Left lobe of liver (tissue), 2 donors: ENCODE results near the gene YKT6. TPM values are rescaled to one million over a fixed set of nuclear protein-coding genes. Genes with fewer than 3 reads are reported as not detected.

Experiments
- ATAC-seq: fragments of 200-7000 bp; cut with Tn5 transposase; one replicate; pipeline ENCODE4 v1.9.1; 2020; ENCODE audit warnings: mild to moderate bottlenecking, moderate library complexity
- DNase-seq: peaks from one replicate; pipeline ENCODE4 v3.0.0-alpha.2; 2020; ENCODE audit warnings: low spot score
- total RNA-seq: library from RNA; stranded (reverse); gene quantifications from one replicate; pipeline ENCODE4 v1.2.1, GENCODE V29; 2021
- donor health status: DM: no; HTN: no; CAD: no; lungs with moderate emphysema.
- donor health status: DM: no; HTN: yes; CAD: no.

YKT6 gene
- total RNA-seq, 1 donor from 2014 or later: 19.9 TPM

DNA sequence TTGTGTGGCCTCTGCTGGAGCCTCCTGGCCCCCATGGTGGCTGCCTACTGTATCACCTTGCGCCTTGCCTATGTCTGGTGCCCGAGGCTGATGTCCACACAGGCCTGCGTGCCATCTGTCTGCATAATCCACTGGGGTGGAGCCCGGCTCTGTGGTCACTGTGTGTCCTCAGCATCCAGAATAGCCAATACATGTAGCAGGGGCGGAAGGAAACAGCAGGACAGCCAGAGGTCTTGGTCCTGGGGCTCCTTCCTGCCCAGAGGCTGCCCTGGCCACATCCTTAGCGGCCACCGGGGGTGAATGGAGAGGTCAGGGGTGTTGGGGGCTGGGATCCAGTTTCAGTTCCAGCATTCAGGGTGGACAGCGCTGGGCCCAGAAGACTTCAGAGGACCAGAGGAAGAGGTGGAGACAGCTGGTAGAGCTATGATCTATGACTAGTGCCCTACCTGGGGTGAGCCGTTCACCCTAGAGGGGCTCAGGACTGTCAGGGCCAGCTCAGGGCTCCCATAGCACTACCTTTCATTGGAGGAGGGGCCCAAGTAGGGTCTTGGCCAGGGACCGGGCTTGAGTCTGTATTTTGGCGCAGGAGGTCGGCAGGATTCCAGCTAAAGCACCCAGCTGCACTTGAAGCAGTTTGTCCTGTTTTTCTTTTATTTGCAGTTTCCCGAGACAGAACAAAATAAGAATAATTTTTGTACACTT lies 15.9 kb downstream of the YKT6 start:
- ATAC-seq: peak; percentile 39
- no peak for DNase-seq

DNA sequence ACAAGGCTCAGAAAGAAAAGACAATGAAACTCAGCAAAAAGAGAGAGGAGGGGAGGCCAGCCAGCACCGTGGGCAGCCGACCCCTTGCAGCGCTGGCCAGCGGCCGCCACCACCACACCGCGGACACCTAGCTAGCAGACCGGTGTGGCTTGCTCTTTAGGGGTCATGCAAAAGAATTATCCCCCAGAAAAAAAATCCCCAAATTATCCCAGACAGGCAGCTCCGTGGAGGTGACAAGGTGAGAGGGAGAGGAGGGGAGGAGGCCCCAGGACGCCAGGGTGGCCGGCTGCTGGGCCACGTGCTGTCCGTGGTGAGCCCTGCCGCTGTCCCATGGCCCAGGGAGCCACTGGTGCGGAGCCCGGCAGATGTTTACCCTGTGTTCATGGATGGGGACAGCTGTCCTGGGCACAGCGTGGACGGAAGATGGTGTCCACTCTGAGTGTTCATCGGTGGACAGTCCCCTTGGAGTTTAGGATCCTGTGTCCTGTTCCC lies 16.5 kb downstream of the YKT6 start:
- ATAC-seq (no peak), DNase-seq (no peak)

DNA sequence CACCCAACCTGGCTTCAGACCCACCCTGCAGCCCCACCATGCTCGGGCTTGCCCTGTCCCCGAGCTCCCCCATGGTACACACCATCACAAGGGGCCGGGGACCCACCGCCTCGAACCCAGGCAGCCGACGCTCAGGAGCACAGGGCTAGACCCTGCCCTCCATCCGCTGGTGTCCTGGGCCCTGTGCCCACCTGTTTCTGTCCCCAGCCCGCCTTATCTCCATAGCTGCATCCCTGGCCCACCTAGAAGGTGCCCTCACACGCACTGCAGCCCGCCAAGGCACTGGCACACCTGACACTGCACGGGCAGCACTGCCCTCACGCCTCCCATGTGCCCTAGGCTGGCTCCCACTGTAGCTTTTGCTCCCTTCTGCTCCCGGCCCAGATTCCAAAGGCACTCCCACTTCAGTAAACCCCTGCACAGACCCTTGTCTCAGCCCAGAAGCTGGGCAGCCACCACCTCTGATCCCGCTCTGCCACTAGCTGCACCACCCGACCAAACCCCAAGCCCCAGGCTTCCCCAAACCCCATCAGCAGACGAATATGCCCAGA lies 17.1 kb downstream of the YKT6 start:
- DNase-seq (no peak), ATAC-seq (no peak)

DNA sequence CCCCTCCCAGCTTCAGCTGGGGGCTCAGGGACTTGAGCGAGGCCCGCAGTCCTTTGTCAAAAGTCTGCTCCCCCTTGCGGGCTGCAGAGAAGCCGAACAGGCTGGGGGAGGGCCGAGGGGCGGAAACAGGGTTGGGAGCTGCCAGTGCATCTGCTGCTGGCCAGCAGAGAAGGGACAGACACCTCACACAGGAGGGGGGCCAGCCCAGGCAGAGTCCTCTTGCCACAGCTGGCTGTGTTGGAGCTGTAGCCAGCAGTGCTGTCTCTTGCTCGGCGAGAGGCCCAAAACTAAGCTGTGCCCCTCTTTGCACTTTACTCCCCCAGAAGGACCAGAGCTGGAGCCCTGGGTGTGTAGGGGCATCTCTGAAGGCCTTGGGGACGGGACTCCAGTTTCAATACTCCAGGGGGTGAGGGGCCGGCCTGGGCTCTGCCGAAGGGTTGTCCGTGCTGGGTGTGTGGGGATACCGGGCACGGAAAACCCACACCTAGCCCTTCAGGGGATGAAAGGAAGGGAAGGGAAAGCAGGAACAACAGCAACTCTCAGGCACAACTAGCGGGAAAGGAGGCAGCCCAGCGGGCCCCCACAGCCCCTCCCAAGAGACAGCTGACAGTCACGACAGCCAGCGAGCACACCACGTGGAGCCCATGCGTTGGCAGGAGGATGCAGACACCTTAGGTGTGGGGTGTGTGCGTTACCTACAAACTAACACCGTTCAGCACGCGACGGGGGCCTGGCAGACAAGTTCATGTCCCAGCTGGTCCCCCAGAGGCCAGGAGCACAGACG lies 17.8 kb downstream of the YKT6 start:
- DNase-seq: no peak
- ATAC-seq: no peak

DNA sequence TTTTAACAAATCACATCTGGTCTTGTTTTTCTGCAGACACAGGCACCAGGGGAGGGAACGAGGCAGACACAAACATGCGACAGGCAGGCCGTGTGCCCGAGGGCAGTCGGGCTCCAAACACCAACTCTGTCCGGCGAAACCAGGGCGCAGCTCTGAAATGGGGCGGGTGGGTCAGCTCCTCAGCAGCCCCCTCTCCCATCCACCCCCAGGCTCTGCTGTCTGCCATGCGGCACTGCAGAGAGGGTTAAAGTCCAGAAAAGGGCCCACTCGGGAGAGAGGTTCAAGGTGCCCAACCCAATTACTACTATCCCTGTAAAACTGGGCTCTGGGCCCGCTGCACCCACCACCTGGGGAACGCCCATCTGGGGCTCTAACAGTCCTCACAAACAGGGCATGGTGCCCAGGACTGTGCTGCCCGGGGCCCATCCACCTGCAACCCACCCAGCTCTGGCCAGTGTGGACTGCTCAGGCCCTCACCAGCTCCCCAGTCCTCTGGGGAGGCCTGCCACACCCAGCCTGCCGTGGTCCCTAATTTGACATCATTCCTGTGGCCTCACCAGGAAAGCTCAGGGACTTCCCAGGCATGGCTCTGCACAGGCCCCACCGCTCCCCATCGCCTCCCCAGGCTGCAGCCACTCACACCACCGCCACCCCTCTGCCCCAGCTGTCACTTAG lies 18.7 kb downstream of the YKT6 start:
- ATAC-seq (no peak), DNase-seq (no peak)

- DNase-seq (no peak), ATAC-seq (no peak)
These were observed 19.2 kb downstream of the YKT6 start for GRCh38 chr7:44220046-44220357.

- DNase-seq (no peak), ATAC-seq (no peak)
These were observed 19.8 kb downstream of the YKT6 start for GRCh38 chr7:44220358-44221112.

- ATAC-seq (no peak), DNase-seq (no peak)
These were observed 20.5 kb downstream of the YKT6 start for GRCh38 chr7:44221231-44221791.

- DNase-seq: no peak
- no peak for ATAC-seq
These were observed 21.3 kb downstream of the YKT6 start for GRCh38 chr7:44222074-44222473.

- no peak for DNase-seq
- ATAC-seq: no peak
These were observed 22.0 kb downstream of the YKT6 start for GRCh38 chr7:44222776-44223261.

DNA sequence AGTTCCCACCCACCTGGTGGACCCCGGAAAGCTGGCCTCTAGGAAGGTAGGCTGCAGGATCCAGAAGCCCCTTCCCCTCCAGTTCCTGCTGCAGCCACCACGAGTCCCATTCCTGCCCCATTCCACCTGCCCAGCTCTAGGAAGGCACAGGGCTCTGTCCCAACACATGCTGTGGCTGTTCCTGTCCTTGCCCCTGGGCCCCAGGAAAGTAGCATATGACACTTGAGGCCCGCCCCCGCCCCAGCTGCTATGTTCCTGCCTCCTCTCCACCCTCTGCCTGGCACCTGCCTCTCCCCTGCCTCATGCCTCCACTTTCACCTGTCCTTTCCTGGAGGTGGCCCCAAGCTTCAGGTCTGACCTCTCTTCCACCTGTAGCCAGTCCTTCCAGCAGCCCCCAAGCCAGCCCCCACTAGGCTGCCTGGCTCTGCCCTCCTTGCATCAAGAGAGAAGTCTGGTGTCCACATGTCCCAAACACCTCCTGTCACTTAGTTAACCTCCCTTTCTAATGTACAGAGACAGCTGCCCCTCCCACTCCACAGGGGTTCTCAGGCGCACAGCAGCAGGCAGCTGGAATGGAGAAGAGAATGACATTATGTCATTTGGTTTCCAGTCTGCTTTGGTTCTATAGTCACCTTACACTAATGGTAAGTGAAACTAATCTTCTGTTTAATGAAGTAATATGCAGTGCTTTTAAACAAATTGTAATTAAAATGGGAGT lies 22.7 kb downstream of the YKT6 start:
- no peak for DNase-seq
- ATAC-seq: no peak

GRCh38 chr7:44224080-44224973 lies 23.5 kb downstream of the YKT6 start:
- ATAC-seq: no peak
- DNase-seq: no peak

DNA sequence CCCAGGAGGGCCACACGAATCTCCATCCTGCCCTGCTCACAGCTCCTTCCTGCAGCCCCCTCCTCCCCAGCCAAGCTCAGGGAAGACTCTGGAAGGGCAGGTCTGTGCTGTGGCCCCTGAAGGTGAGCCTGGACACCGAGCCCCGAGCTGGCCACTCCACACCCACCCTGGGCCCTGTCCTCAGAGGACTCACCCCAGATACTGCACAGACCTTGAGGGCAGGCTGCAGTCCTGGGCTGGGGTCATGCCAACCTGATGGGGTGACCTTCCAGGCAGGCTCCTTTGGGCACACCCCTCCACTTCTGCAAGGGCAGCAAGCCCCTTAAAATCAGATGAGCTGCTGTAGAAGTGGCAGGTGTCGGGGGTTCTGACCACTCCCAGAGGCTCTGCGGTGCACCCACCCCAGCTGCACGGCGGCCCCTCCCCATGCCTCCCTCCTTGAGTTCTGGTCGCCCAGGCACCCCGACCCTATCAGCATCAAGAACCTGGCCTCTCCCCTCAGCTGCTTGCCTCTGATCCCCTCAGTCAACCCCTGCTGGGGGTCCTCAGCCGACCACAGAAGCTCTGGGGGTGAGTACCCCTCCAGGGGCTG lies 24.3 kb downstream of the YKT6 start:
- no peak for ATAC-seq
- DNase-seq: no peak

DNA sequence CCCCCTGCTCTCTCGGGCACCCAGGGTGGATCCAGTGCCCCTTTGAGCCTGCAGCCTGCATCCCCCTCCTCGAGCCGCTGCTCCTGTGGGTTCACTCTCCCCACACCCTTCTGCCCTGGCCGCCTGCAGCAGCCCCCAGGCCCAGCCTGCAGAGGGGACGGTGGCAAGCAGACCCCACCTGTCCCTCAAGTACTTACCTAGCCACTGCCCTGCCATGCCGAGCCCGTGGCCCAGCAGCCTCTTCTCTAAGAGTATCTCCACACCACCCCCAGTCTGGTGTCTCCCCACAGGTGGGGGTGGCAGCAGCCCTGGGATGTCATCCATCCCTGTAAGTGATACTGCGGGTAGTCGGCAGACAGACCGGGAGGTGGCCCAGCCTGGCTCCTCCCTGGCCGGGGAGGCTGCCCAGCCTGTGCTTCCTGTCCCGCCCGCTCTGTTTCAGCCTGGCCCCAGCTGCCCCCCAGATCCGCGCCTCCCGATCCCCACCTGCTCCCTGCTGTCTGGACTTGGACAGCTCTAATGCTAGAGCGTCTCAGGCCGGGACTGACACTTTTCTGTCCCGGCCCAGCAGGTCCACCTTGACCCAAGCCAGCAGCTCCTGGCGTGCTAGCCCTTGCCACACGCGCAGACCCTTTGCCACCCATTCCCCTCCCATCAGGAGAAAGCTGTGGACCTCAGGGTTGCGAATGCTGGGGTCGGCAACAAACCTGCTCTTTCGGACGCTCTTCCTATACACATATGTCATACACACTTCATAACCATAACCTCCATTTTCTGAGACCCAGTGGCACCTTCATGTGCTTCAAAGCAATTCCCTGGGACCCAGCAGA lies 25.0 kb downstream of the YKT6 start:
- no peak for DNase-seq
- no peak for ATAC-seq

DNA sequence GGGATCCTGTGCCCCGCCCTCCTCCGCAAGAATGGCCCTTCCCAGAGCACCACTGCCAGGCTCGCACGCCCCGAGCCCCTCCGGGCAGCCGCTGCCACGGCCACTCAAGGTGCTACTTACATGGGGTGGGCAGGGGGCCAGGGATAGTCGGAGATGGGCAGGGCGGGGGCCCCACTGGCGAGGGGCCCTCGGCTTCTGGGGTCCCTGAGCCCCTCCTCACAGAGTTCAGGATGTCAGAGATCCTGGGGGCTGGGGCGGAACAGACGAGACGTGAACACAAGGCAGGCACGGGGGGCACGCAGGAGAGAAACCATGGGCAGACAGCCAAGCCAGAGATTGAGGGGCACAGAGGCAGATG lies 25.6 kb downstream of the YKT6 start:
- DNase-seq (no peak), ATAC-seq (no peak)

DNA sequence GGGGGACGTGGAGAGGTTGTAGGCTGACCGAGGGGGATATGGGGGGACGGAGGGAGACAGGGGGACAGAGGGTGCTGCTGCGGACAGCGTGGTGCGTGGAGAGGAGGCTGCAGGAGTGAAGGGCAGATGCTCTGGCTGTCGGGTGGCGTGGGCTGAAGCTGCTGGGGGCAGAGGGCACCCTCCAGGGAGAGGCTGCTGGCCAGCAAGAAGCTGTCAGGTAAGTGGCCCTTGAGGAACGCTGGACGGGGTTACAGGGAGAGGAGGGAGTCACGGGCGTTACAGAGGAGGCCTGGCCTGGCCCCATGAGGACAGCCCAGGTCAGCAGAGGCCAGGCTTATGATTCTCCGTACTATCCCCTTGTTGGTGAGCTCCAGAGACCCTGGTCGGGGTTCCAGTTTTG lies 27.1 kb downstream of the YKT6 start:
- ATAC-seq: no peak
- no peak for DNase-seq

DNA sequence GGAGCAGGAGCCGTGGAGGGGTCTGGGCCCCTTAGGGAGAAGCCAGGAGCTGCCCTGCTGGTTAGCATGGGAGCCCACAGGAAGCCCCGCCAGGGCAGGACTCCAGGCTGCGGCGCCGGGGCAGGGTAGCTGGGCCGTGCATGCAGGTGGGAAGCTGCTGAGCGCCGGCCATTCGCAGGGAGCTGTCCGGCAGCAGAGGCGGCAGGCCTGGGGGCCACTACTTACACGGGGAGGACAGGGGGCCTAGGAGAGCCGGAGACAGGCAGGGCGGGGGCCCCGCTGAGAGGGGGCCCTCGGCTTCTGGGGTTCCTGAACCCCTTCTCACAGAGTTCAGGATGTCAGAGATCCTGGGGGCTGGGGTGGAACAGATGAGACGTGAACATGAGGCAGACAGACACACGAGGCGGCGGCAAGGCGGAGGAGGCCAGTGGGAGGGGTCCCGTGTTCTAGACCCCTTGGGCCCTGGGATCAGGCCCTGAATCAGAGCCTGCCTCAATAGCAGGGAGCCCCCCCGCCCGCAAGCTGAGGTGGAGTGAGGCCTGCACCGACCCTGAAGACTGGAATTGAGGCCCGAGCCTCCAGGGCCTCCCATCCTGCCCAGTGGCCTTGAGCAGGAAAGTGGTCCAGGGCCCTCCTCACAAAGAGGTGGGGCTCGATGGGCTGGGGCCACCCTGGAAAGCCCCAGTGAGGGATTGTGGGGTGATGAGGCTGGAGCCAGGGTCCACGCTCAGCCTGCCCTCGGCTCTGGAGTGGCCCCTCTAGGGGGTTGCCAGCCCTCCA lies 28.0 kb downstream of the YKT6 start:
- no peak for DNase-seq

More for the DNA sequence above, 28.0 kb downstream of the YKT6 start:
- ATAC-seq: no peak
